Stimulated activated CD4-positive, alpha-beta T cell treated with anti-CD3 and anti-CD28 coated beads, Interleukin-1b, Interleukin-23, amount 100 ng/mL, for 48 hours (primary cell): ENCODE measurements around the gene KCNIP4.
A peak's percentile ranks its signal among the peaks of the same experiment; 100 is the strongest.

Source experiments
- DNase-seq: peaks from one replicate; pipeline ENCODE4 v3.0.0-alpha.2; 2020

Gene KCNIP4

DNA sequence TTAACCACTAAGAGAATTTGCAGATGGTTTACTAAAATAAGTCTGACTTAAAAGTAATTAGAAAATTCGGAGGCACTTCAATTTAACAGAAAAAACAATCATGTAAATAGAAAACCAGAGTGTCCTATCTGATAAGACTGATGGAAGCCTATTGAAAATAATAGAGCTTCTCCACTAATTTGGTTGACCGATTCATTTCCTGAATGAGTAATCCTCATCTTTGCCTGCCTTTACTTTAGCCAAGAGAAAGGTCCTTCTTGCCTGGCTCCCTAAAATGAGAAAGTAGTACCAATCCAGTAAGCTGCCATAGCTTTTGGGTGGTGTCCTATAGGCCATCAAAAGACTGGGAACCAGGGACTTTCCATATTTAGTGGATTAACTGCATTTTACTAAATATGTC, 48.4 kb downstream of the KCNIP4 start:
- no peak for DNase-seq

- no peak for DNase-seq
These were observed 50.5 kb downstream of the KCNIP4 start for GRCh38 chr4:21898101-21898500.

DNA sequence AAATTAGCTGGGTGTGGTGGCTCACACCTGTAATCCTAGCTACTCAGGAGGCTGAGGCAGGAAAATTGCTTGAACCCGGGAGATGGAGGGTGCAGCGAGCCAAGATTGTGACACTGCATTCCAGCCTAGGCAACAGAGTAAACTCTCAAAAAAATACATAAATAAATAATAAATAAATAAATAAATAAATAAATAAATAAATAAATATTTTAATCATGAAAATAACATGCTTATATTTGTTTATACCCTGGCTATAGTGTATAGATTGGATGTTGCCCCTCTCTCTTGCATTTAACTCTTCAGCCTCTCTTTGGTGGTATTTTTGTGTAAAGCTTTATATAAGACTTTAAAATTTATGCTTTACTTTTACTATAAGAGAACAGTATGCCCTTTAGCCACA, 51.8 kb downstream of the KCNIP4 start:
- no peak for DNase-seq

DNA sequence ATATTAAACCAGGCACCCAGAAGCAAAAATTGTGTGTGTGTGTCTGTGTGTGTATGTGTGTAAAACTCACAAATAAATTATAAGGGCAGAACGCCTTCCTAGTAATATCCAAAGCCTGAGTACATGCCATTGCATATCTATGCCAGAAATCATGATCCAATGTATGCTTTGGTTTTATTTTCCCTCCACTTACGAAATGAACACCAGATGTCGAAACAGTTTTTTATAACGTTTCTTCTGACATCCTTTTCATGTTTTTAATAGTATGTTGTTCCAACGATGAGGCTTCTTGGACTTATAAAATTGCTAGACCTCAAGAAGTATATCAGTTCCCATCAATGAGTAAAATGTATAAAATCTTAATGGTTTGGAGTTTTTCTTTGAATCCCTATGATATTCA, 55.4 kb downstream of the KCNIP4 start:
- DNase-seq, result no peak

GRCh38 chr4:21890231-21890630, 58.3 kb downstream of the KCNIP4 start:
- no peak for DNase-seq

- peak; percentile 6 for DNase-seq
These were observed 60.2 kb downstream of the KCNIP4 start for GRCh38 chr4:21888195-21888976.

GRCh38 chr4:21887481-21887880, 61.1 kb downstream of the KCNIP4 start:
- no peak for DNase-seq

DNA sequence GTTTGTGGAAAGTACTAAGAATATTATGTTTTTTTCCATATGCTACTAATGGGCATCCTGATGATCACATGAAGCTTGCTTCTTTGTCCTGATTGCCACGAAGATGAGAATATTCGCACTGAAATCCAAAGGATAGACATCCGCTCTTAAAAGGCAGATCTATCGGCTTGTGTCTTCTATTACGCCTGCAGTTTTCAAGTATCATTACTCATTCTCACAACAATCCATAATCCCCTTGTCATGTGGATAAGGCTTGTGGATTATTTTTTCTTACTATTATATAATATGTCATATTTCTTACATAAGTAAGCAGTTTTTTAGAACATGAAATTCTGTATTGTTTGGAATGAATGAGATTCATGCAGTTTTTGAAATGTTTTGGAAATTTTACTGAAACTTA, 62.8 kb downstream of the KCNIP4 start:
- no peak for DNase-seq

GRCh38 chr4:21885241-21885640, 63.3 kb downstream of the KCNIP4 start:
- no peak for DNase-seq

DNA sequence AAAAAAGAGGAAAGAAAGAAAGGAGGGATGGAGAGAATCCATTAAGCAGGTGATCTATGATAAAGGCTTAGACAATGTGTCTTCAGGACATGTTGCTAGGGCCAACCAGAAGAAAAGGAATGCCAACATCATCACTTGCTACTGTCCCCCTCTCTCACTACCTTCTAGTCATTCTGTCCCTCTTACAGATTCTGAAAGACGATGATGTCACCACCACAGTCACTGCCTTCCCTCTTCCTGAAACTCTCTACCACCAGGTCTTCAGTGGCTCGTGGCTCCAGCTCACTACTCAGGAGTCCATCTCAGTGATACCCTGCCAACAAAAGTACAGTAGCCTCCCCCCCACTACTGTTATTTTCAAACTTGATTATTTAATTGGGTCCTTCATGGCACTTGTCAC, 64.0 kb downstream of the KCNIP4 start:
- peak; percentile 15 for DNase-seq

DNA sequence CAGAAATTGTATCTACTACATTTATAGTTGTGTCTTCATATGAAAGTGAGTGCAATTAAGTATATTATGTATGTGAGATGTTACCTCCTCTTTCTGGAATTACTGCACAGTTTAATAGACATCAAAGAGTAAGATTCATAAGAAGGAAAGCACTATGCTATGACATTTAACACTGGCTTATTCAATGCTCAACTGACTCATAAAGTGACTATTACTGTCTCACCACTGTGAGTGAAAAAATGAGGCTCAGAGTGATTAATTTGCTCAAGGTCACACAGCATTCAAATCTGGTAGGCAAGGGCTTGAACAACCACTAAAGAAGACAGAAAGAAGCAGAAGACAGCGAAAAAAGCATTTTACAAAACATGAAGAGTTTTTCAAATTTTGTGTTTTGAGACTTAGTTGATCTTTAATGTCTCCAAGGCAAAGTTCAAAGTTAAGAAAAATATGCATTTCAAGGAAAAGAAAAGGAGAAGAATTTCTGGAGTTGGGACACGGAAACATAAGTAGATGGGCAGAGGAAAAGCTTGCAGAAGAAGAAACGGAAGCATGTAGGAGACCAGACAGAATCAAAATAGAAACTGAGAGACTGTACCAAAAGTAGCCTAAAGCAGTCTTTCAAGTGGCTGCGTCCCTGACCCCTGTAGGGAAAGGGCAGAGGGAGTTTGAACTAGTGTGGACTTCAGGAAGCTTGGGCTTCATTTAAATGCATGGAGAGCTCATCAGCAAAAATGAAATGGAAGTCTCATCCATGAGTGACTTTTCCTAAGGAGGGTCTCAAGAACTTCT, 66.3 kb downstream of the KCNIP4 start:
- no peak for DNase-seq

DNA sequence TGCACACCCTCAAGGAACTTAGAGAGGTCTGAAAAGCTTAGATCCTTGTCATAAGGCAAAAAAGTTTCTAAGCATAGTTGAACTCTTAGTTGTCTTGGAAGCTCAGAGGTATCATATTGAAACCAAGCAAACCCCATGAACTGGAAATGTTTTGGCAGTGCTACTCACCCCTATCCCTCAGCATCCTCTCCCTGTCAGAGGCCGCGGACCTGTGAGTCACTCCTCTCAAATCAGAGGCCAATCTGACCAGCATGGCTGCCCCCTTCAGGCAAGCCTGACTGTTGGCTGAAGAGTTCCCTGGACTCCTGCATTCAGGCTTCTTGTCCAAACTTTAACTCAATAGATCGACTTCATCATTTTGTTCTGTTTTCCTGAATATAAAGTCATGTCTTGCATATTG, 69.4 kb downstream of the KCNIP4 start:
- no peak for DNase-seq

DNA sequence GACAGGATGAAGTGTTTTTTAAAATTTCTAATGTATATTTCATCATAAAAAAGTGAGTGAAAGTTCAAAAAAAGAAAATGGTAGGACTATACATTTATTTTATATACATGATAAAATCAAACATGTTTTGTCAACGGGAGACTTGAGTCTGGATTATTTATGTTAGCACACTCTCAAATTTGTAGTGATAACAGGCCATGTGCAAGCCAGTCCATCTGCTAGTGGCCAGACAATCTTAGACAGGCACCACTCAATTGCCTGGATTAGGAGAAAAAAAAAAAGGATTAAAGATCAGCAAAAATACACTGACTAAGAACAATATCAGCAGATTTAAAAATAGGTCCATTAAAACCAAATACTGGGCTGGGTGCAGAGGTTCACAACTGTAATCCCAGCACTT, 71.9 kb downstream of the KCNIP4 start:
- no peak for DNase-seq

- no peak for DNase-seq
These were observed 75.4 kb downstream of the KCNIP4 start for GRCh38 chr4:21873145-21873544.

- no peak for DNase-seq
These were observed 76.5 kb downstream of the KCNIP4 start for GRCh38 chr4:21872101-21872500.

DNA sequence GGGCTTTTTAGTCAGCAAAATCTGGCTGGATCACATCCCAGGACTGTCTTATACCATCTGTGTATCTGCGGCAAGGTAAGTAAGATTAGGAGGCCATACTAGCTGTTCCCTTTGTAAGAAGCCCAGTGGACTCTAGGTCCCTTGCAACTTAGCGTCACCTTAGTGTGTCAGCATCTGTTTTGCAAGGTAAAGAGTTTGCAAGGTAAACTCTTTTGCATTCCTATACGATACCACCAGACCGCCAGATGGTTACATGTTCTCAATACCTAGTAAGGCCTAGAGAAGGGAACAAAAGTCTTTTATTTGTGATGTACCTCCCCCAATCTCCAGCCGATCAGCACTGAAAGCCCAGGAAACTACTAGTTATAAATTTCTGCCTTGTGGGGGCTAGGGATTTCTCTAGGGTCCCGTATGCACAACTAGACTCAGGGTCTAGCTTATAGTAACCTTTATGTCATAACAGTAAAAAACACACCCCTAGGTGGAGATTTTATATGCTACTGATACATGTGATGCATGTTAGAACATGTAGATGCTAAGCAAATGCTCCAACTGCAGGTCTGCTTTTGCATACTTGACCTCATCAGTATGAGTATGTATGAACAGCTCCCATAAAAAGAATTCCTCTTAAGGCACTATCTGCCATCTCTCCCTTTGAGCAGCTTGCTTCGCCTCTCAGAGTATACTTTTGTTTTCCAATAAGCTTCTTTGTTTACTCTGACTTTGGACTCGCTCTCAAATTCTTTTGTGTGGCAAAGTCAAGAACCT, 78.4 kb downstream of the KCNIP4 start:
- DNase-seq, result no peak

DNA sequence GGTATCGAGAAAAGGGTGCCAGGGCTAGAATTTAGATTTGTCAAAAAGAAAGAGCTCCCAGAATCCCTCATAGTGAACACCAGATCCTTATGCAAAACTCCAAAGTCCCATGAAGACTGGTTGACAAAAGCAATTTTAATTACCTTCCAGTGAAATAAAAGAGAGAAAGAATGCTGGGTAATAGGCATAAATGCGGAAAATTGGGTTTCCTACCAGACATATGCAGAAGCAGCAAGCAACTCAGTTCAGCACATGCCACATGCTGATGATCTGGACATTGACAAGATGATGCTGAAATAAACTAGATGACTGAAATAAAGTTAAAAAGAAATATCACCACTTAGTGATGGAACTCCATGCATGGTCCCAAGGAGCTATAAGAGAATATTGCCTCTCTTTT, 83.9 kb downstream of the KCNIP4 start:
- DNase-seq, result no peak

DNA sequence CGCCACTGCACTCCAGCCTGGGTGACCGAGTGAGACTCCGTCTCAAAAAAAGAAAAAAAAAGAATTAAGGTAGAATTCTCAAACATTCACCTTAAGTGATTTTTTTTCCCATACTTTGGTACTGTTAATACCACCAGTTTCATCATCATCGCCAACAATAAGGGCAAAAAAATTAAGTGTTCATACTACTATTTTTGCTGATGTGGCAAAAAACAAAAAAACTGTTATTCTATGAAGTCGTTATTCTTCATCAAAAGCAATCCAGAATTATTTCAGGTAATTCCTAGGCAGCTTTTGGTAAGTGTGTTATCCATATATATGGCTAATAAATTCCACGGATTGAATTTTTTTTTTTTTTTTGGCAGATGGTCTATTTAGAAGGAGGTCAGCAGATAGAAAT, 85.7 kb downstream of the KCNIP4 start:
- no peak for DNase-seq

- no peak for DNase-seq
These were observed 89.6 kb downstream of the KCNIP4 start for GRCh38 chr4:21858971-21859370.

DNA sequence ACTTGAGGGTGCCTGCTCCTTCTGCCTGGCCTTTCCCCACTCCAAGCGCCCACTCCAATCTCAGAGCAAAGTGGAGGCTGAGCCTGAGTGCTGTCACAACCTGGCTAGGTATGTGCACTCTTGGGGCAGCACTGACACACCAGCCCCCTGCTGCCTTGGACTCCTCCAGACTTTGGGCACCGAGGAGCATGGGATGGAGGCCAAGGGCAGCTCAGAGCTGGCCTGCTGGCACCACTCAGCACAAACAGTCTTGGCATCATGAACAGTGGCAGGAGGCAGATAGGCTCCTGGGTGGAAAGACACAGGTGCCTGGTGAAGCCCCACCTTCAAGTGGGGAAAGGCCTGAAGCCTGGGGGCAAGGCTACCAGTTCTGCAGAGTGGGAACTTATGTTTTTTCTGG, 91.8 kb downstream of the KCNIP4 start:
- no peak for DNase-seq

DNA sequence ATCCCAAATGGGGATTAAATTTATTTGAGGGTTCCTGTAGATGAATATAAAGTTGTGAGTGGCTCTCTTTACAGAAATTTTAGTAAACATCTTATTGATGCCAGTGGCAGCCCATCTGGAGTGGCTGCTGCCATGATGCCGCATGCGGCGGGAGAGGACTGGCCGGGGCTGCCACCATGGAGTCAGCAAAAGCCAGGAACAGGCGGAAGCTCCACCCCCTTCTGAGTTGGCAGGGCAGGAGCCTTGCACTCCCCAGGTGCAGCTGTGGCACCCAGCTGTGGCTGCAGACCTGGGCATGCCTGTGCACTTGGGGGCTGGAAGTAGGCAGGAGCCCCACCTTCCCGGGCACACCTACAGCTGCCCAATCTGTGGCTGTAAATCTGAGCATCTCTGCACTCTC, 92.3 kb downstream of the KCNIP4 start:
- no peak for DNase-seq

DNA sequence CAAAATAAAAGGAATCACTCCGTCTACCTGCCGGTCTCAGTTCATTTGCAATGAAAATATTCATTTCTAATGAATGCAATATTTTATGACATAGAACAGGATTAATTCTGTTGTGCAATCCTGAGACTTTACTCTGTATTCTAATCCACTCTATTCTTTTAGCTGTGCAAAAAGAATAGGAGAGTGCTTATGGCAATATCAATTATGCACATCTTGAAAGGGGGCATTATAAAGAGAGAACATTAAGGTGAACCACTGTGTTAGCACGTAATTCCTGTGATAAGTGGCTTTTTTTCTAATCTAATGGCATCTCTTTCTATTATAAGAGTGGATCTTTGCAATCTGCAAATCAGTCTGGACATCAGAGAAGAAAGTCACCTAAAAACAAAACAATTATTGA, 99.5 kb downstream of the KCNIP4 start:
- no peak for DNase-seq

GRCh38 chr4:21848021-21848420, 100.6 kb downstream of the KCNIP4 start:
- no peak for DNase-seq

DNA sequence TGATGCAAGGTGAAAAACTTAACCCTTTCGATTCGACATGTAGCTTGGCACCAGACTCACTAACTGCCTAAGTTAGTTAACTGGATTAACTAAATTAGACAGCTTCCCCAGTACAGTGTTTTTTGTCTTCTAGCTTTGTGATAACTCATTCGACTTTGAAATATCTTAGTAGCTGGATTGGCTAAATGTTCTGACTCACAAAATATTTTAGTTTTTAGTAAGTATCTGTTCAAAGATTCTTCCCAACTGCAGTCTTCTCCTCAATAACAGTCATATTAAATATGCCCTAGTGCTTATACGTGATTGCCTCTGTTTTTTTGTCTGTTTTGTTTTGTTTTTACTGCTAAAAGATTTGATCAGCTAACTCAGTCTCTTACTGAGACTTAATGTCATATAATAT, 102.9 kb downstream of the KCNIP4 start:
- DNase-seq, result no peak
